T-cell (primary cell): ENCODE results near the gene LCN6. TPM values are rescaled to one million over a fixed set of nuclear protein-coding genes. Genes with fewer than 3 reads are reported as not detected.

Source experiments
- ATAC-seq, 4 experiments: fragments of 200-7000 bp in 3 of 4; fragments of 150-1000 bp in 1 of 4; cut with Tn5 transposase; replicated peaks in 1 of 4; 1 replicate in 3 of 4; 2 replicates in 1 of 4; pipeline ENCODE4 v1.10.0; 2021; ENCODE audit warnings: moderate library complexity in 3 of 4, mild to moderate bottlenecking in 2 of 4, moderate number of reproducible peaks in 1 of 4
- CTCF ChIA-PET, 2 donors: fragments of 300-600 bp; sonication (Branson Sonifier 250); formaldehyde crosslinking; loops; one replicate each; lab custom pipeline; 2022; ENCODE audit warnings: antibody characterized with exemption in 2 of 2; lab: Charles Lee
- POLR2A ChIA-PET, 2 donors: fragments of 300-600 bp; sonication (Branson Sonifier 250); formaldehyde crosslinking; loops; one replicate each; lab custom pipeline; 2022; ENCODE audit warnings: antibody characterized with exemption in 2 of 2; lab: Charles Lee
- DNase-seq, 35 experiments: peaks; one replicate each; pipeline versions ENCODE4 v3.0.0 to v3.0.0-alpha.2; 2013 to 2023
- H3K27ac ChIP-seq: one replicate; pipeline ENCODE4 v1.5.1; 2013; ENCODE audit warnings: low read length
- H3K27me3 ChIP-seq, 2 experiments: replicated peaks in 1 of 2; 1 replicate in 1 of 2; 2 replicates in 1 of 2; pipeline versions ENCODE4 v1.6.1 to v1.7.0; 2013; ENCODE audit warnings: low read length in 1 of 2, mixed read lengths in 1 of 2; ENCODE audit not compliant: control insufficient read depth in 2 of 2, insufficient read depth in 2 of 2; ENCODE audit errors: extremely low read depth in 1 of 2
- H3K36me3 ChIP-seq, 2 donors: 1 replicate in 1 of 2; 2 replicates in 1 of 2; pipeline versions ENCODE4 v1.6.1 to v1.7.0; 2013; ENCODE audit warnings: low read length in 1 of 2; ENCODE audit not compliant: control insufficient read depth in 2 of 2, insufficient read depth in 1 of 2; ENCODE audit errors: extremely low read depth in 1 of 2
- H3K4me1 ChIP-seq, 2 experiments: 1 replicate in 1 of 2; 2 replicates in 1 of 2; pipeline versions ENCODE4 v1.6.1 to v1.7.0; 2013; ENCODE audit warnings: low read length in 2 of 2, mixed read lengths in 1 of 2; ENCODE audit not compliant: insufficient read depth in 2 of 2, control insufficient read depth in 1 of 2; ENCODE audit errors: extremely low read depth in 1 of 2
- H3K4me3 ChIP-seq, 2 donors: 1 replicate in 1 of 2; 2 replicates in 1 of 2; pipeline versions ENCODE4 v1.5.1 to v1.7.0; 2013; ENCODE audit warnings: mild to moderate bottlenecking in 2 of 2, low read length in 1 of 2, moderate library complexity in 1 of 2; ENCODE audit not compliant: control insufficient read depth in 1 of 2; ENCODE audit errors: extremely low read depth in 1 of 2
- H3K9me3 ChIP-seq: 2 replicates; pipeline ENCODE4 v1.7.0; 2013
- H3K27ac Mint-ChIP-seq, 2 donors: one replicate each; pipeline ENCODE4 v1.8.0; 2020 to 2021; ENCODE audit warnings: mild to moderate bottlenecking in 2 of 2, mixed read lengths in 2 of 2
- H3K27me3 Mint-ChIP-seq, 2 donors: one replicate each; pipeline ENCODE4 v1.8.0; 2021 to 2022; ENCODE audit warnings: mixed read lengths in 2 of 2
- H3K36me3 Mint-ChIP-seq: one replicate; pipeline ENCODE4 v1.8.0; 2021; ENCODE audit warnings: mixed read lengths
- H3K4me1 Mint-ChIP-seq, 3 donors: one replicate each; pipeline ENCODE4 v1.8.0; 2020 to 2022; ENCODE audit warnings: mixed read lengths in 3 of 3, mild to moderate bottlenecking in 1 of 3
- H3K4me3 Mint-ChIP-seq, 3 donors: one replicate each; pipeline ENCODE4 v1.8.0; 2020 to 2022; ENCODE audit warnings: mild to moderate bottlenecking in 3 of 3, mixed read lengths in 3 of 3, moderate library complexity in 3 of 3
- H3K9me3 Mint-ChIP-seq, 3 donors: one replicate each; pipeline ENCODE4 v1.8.0; 2020 to 2022; ENCODE audit warnings: mixed read lengths in 3 of 3
- WGBS: methylation state at CpG from one replicate; pipeline ENCODE4 v1.1.5; 2013; ENCODE audit warnings: missing lambda C conversion rate; ENCODE audit not compliant: insufficient coverage; 5-methylcytosine and 5-hydroxymethylcytosine counted together
- total RNA-seq, 35 experiments: library from RNA in 6 of 35; stranded (reverse) in 6 of 35; fragments of 120-200 nt in 1 of 35; gene quantifications; one replicate each; pipeline versions ENCODE4 v1.2.1 to v1.2.4 and lab custom pipeline; 2013 to 2026

LCN6 gene
- total RNA-seq, 5 donors from 2014 or later (not counting 1 experiment from before 2014, with no cell fraction given): not detected

GRCh38 chr9:136759436-136760325 is 11.4 kb upstream of the LCN6 start:
- ChIA-PET POLR2A (no interaction called here), CTCF (interaction anchor here in 1 of 2 donors (0.6 kb wide), 1 partner anchor 9 kb away, joined by 3 read pairs; no protein-coding TSS in a partner anchor)
- H3K4me1 Mint-ChIP-seq: peaks cover 0 to 4% (median 0%) of the 10 kb centered on the region in 3 donors
- H3K27me3 Mint-ChIP-seq: peaks cover 0 to 13% of the 10 kb centered on the region in 2 donors
- no peak overlapping the region for H3K4me3 Mint-ChIP-seq
- Histone ChIP-seq H3K4me3 (no peak overlapping the region), H3K27me3 (peaks cover 0 to 80% of the 10 kb centered on the region in 2 experiments), H3K27ac (no peak overlapping the region), H3K4me1 (peaks cover 0 to 4% of the 10 kb centered on the region in 2 experiments), H3K9me3 (no peaks in the 10 kb centered on the region), H3K36me3 (no peaks in the 10 kb centered on the region)
- ATAC-seq (no peak), DNase-seq (peak in 1 of 35 experiments; percentile 1)
- no peaks in the 10 kb centered on the region for H3K9me3 Mint-ChIP-seq
- no peak overlapping the region for H3K27ac Mint-ChIP-seq
- H3K36me3 Mint-ChIP-seq: no peaks in the 10 kb centered on the region
- WGBS: 84% methylated on average over 21 of the region's 27 CpGs

- Histone ChIP-seq H3K36me3 (no peaks in the 10 kb centered on the region), H3K9me3 (no peaks in the 10 kb centered on the region), H3K4me3 (no peak overlapping the region), H3K27me3 (peaks cover 0 to 80% of the 10 kb centered on the region in 2 experiments), H3K4me1 (peaks cover 0 to 4% of the 10 kb centered on the region in 2 experiments), H3K27ac (no peak overlapping the region)
- Mint-ChIP-seq H3K4me1 (peaks cover 0 to 4% (median 0%) of the 10 kb centered on the region in 3 donors), H3K36me3 (no peaks in the 10 kb centered on the region), H3K27ac (no peak overlapping the region), H3K27me3 (peaks cover 0 to 13% of the 10 kb centered on the region in 2 donors), H3K9me3 (no peaks in the 10 kb centered on the region), H3K4me3 (no peak overlapping the region)
- CTCF ChIA-PET: interaction anchor here (0.6 to 1.0 kb wide), 3 partner anchors 14 to 42 kb away, joined by 3 to 9 read pairs (median 3); no protein-coding TSS in a partner anchor
- DNase-seq (no peak), ATAC-seq (no peak)
- 89% methylated on average over 4 of the region's 9 CpGs for WGBS
- POLR2A ChIA-PET: no interaction called here
Measured at GRCh38 chr9:136759001-136759400, 10.7 kb upstream of the LCN6 start.

GRCh38 chr9:136757751-136758140 is 9.4 kb upstream of the LCN6 start:
- Histone ChIP-seq H3K27me3 (peaks cover 0 to 78% of the 10 kb centered on the region in 2 experiments), H3K4me1 (peaks cover 0 to 1% of the 10 kb centered on the region in 2 experiments), H3K36me3 (no peaks in the 10 kb centered on the region), H3K4me3 (no peak overlapping the region), H3K9me3 (no peaks in the 10 kb centered on the region), H3K27ac (no peak overlapping the region)
- WGBS: 91% methylated on average over 15 of the region's 20 CpGs
- Mint-ChIP-seq H3K27me3 (peaks cover 0 to 11% of the 10 kb centered on the region in 2 donors), H3K9me3 (peaks cover 0 to 2% (median 2%) of the 10 kb centered on the region in 3 donors), H3K36me3 (no peaks in the 10 kb centered on the region), H3K27ac (no peak overlapping the region), H3K4me3 (no peak overlapping the region), H3K4me1 (peaks cover 0 to 4% (median 0%) of the 10 kb centered on the region in 3 donors)
- ATAC-seq: no peak
- DNase-seq: no peak
- CTCF ChIA-PET: interaction anchor here in 1 of 2 donors (0.6 kb wide), 1 partner anchor 20 kb away, joined by 3 read pairs; no protein-coding TSS in a partner anchor
- POLR2A ChIA-PET: no interaction called here

GRCh38 chr9:136757328-136757727 is 9.0 kb upstream of the LCN6 start:
- Histone ChIP-seq H3K9me3 (no peaks in the 10 kb centered on the region), H3K27ac (no peak overlapping the region), H3K4me3 (no peak overlapping the region), H3K4me1 (no peaks in the 10 kb centered on the region), H3K27me3 (peaks cover 0 to 74% of the 10 kb centered on the region in 2 experiments), H3K36me3 (no peaks in the 10 kb centered on the region)
- ChIA-PET CTCF (interaction anchor here in 1 of 2 donors (0.6 kb wide), 1 partner anchor 21 kb away, joined by 3 read pairs; no protein-coding TSS in a partner anchor), POLR2A (no interaction called here)
- DNase-seq (no peak), ATAC-seq (no peak)
- Mint-ChIP-seq H3K36me3 (no peaks in the 10 kb centered on the region), H3K27ac (no peak overlapping the region), H3K9me3 (peaks cover 0 to 6% (median 6%) of the 10 kb centered on the region in 3 donors), H3K4me3 (no peak overlapping the region), H3K4me1 (peaks cover 0 to 4% (median 0%) of the 10 kb centered on the region in 3 donors), H3K27me3 (peaks cover 0 to 11% of the 10 kb centered on the region in 2 donors)
- 87% methylated on average over 20 of the region's 20 CpGs for WGBS

- H3K4me1 Mint-ChIP-seq: peaks cover 0 to 4% (median 0%) of the 10 kb centered on the region in 3 donors
- 93% methylated on average over 16 of the region's 18 CpGs for WGBS
- ChIA-PET POLR2A (no interaction called here), CTCF (no interaction called here)
- DNase-seq: peak in 1 of 35 experiments; percentile 0
- ATAC-seq: no peak
- no peaks in the 10 kb centered on the region for H3K36me3 Mint-ChIP-seq
- H3K9me3 Mint-ChIP-seq: peaks cover 1 to 11% (median 11%) of the 10 kb centered on the region in 3 donors
- no peak overlapping the region for H3K4me3 Mint-ChIP-seq
- no peak overlapping the region for H3K27ac ChIP-seq
- no peak overlapping the region for H3K4me3 ChIP-seq
- H3K9me3 ChIP-seq: no peaks in the 10 kb centered on the region
- no peak overlapping the region for H3K27ac Mint-ChIP-seq
- peaks cover 0 to 69% of the 10 kb centered on the region in 2 experiments for H3K27me3 ChIP-seq
- no peaks in the 10 kb centered on the region for H3K36me3 ChIP-seq
- H3K4me1 ChIP-seq: no peaks in the 10 kb centered on the region
- peaks cover 0 to 11% of the 10 kb centered on the region in 2 donors for H3K27me3 Mint-ChIP-seq
Measured at GRCh38 chr9:136756836-136757235, 8.5 kb upstream of the LCN6 start.

GRCh38 chr9:136756134-136756438 is 7.8 kb upstream of the LCN6 start:
- CTCF ChIA-PET: no interaction called here
- Histone ChIP-seq H3K36me3 (no peaks in the 10 kb centered on the region), H3K4me1 (no peaks in the 10 kb centered on the region), H3K27ac (no peak overlapping the region), H3K9me3 (no peaks in the 10 kb centered on the region), H3K4me3 (no peak overlapping the region), H3K27me3 (peaks cover 0 to 66% of the 10 kb centered on the region in 2 experiments)
- no peak overlapping the region for H3K27ac Mint-ChIP-seq
- POLR2A ChIA-PET: no interaction called here
- no peak for ATAC-seq
- no peak for DNase-seq
- H3K36me3 Mint-ChIP-seq: no peaks in the 10 kb centered on the region
- peaks cover 6 to 17% (median 16%) of the 10 kb centered on the region in 3 donors for H3K9me3 Mint-ChIP-seq
- H3K4me1 Mint-ChIP-seq: peaks cover 0 to 4% (median 0%) of the 10 kb centered on the region in 3 donors
- peaks cover 0 to 7% of the 10 kb centered on the region in 2 donors for H3K27me3 Mint-ChIP-seq
- 100% methylated on average over 3 of the region's 4 CpGs for WGBS
- H3K4me3 Mint-ChIP-seq: no peak overlapping the region
